HG02571 (cell line): ENCODE results near the gene MANEAL.

Source experiments
- ATAC-seq: cut with Tn5 transposase; IDR thresholded peaks from one replicate; pipeline ENCODE4 v1.9.1; 2021; ENCODE audit warnings: mild to moderate bottlenecking, moderate library complexity; ENCODE audit not compliant: unreplicated experiment

Gene MANEAL

DNA sequence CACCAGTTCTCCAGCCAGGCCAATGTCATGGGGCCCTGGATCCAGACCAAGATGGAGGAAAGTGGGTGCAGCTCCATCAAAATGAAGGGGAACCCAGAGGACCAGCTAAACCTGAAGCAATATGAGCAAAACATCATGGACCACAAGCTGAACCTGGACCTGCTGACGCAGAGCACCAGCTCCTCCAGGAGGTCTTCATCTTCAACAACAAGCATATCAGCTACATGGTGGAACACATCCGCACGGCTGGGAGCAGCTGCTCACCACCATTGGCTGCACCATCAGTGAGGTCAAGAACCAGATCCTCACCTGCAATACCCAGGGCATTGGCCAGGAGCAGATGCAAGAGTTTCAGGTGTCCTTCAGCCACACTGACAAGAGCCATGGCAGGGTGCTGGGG lies 15.0 kb upstream of the MANEAL start:
- no peak for ATAC-seq

DNA sequence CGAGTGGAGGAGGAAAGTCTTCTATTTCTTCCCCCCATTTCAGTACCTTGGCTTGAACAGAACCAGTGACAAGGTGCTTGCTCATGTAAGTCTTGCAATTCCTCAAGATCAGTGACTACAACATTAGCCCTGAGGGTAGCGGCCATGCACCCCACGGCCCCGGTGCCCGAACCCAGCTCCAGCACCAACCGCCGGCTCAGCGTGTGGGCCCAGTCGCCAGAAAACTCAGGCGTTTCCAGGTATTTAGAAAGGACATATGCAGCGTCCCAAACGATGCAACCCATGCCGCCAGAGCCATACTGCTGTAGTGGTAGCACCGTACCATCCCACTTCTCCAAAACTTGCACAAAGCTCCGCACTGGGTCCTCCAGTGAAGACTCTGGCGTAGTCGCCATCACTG lies 11.2 kb upstream of the MANEAL start:
- ATAC-seq, result no peak

DNA sequence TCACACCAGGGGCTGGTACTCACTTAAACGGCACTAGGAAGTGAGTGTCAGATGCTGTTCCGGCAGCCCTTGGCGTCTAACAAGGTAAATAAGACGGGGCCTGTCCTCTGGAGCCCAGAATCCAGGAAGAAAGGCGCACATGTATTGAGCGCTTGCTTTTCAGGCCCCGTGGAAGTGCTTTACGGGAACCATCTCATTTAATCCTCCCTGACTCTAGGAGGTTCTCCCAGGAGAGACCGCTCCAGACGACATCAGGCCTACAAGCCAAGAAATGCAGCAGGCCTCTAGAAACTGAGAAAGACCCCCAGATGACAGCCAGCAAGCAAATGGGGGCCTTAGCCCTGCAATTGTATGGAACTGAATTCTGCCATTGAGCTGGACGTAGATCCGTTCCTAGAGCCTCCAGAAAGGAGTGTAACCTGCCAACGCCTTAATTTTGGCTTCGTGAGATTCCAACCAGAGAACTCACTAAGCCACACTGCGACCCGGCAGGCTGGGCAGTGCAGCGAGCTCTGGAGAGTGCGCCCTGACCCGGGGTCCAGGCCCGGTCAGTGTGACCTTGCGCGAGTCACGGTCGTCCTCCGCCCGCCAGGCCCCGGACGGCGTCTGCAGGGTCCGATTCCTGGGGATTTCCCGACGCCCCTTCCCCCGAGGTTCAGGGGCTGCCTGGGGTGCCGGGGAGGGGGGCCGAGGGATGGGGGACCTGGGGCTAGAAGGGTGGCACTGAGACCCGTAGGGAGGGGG lies 532 bp upstream of the MANEAL start:
- no peak for ATAC-seq

DNA sequence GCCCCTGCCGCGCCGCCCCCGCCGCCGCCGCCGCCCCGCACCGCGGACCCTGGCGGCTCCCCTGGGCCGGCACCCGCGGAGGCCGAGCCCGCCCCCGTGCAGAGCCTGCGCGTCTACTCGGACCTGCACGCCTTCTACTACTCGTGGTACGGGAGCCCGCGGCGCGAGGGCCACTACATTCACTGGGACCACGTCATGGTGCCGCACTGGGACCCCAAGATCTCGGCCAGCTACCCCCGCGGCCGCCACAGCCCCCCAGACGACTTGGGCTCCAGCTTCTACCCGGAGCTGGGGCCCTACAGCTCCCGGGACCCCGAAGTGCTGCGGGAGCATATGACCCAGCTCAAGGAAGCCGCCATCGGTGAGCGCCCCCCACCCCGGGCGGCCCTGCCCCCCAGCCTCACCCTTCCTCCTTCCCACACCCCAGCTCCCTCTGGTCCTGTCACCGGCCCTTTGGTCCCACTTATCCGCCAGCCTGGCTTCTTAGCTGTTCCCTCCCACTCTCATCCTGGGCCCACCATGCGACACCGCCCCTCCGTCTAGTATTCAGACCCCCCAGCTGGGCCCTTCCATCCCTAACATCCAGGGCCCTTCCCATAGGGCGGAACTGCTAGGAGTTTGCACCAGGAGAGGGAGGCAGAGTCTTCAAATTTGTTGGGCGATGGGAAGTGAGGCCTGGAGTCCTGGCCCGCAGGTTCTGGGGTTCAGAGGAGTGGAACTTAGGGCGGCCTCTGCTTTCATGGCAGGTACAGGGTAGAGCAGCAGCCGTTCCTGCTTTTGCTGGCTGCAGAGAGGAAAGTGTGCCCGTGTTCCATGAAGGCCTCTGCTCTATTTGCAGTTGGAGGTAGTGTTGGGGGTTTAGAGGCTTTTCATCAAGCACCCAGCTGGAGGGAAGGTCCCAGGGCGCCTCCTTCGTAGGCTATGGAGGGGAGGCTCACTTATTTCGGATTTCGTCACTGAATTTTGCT lies 1.0 kb downstream of the MANEAL start:
- no peak for ATAC-seq

DNA sequence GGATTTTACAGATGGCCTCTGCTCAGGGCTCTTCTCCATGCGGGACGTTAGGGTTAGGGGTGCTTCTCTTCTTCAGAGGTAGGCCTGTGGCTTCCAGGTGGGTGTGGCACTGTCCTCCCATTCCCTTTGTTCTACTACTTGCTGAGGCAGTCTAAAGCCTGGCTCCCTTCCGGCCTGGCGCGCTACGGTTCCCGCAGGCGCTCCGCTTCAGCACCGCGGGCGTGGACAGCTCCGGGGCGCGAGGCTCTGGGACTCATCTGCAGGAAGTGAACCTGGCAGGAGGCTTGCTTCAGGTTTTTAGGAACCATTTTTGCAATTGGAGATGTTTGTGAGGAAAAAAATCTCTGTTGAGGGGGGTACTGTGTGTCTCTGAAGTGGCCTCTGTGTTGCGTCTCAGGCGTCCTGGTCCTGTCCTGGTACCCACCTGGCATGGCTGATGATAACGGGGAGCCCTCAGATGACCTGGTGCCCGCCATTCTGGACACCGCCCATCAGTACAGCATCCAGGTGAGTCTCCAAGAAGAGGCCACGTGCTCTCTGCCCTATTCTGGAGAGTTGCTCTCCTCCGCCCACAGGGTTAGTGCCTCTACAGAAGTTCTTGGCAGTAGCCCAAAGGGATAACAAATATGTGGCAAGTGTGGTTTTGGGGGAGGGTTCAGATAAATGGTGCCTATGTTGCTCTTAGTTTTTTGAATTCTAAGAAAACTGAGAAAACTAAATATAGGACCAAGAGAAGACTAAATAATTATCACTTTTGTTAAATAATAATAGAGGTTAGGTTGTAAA lies 1.9 kb downstream of the MANEAL start:
- no peak for ATAC-seq

DNA sequence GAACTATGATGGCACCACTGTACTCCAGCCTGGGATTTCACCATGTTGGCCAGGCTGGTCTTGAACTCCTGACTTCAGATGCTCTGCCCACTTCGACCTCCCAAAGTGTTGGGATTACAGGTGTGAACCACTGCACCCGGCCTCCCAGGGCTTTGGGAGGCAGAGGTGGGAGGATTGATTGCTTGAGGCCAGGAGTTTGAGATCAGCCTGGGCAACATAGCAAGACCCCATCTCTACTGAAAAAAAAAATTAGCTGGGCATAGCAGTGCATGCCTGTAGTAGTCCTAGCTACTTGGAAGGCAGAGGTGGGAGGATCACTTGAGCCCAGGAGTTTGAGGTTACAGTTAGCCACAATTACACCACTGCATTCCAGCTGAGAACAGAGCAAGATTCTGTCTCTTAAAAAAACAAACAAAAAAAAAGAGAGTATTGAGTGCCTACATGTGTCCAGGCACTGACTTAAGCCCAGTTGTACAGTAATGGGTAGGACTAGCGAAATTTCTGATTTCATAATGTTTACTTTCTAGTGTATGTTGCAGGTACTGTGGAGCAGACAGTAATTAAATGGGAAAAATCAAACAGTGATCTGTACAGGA lies 4.2 kb downstream of the MANEAL start:
- no peak for ATAC-seq

DNA sequence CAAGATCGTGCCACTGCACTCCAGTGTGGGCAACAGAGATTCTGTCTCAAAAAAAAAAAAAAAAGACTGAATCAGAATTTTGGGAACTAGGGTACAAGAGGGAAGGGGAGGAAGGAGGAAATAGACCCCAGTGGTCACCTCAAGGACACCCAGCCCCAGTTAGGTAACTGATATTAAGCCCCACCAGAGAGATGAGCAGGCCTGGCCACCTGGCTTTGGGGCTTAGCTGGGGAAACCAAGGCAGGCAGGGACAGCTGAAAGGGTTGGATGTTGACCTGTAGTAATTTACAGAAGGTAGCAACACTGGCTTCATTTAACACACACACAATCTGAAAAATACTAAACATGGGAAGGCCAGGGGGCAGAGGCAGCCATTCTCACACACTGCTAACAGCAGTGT lies 8.8 kb downstream of the MANEAL start:
- ATAC-seq, result no peak

DNA sequence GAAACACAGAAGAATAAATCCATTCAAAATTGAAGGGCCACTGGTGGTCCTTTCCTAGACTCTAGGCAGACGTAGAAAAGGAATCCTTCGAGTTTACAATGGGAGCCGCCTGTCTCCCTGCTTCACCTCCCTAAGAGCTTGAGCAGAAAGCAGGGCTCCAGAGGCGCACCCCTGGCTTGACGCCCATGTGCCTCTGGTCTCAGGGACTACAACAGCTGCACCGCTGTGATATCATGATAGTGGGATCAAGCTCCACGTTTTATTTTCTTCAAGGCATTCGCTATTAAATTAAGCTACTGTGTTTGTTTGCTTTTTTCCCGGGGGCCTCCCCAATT lies 13.5 kb downstream of the MANEAL start:
- ATAC-seq, result no peak

DNA sequence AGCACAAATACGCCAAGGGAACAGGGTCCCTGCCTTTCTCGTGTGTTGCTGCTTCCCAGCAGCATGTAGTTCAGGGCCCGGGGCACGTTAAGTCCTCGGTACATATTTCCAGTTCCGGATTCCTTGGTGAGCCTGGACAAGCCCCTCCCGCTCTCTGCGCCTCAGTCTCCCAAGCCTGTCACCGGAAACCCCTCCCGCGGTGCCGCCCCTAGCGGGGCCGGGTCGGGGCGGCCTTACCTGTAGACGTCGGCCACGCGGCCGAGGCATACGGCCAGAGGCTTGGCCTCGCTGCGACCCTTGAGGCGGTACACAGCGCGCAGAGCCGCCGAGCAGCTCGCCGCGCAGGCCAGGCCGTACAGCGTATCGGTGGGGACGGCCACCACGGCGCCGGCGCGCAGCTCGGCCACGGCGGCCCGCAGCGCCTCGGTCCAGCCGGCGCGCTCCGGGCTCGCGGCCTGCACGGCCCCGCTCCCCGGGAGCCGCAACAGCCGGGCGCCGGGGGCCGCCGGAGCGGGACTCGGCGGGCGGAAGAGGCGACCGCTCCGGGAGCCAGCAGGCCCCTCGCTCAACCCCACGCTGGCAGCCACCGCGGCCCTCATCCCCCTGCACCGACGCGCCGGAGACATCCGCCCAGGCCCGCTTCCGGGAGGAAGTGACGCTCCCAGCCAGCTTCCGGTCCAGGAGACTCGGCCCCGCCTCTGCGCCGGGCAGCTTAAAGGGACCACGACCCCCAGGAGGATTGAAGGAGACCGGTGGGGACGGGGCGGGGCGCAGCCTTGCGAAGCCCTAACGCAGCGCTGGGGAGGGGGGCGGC lies 14.1 kb downstream of the MANEAL start, which contains the start of the genes C1orf122 and YRDC:
C1orf122 (plus strand) TSS at position 236 of the 814 bp plus-strand sequence. CDS start 615 bp downstream, outside the sequence.
YRDC (minus strand) TSS at position 654 of the 814 bp plus-strand sequence; CDS start at position 626, 28 bp downstream.
- peak; percentile 87 for ATAC-seq

DNA sequence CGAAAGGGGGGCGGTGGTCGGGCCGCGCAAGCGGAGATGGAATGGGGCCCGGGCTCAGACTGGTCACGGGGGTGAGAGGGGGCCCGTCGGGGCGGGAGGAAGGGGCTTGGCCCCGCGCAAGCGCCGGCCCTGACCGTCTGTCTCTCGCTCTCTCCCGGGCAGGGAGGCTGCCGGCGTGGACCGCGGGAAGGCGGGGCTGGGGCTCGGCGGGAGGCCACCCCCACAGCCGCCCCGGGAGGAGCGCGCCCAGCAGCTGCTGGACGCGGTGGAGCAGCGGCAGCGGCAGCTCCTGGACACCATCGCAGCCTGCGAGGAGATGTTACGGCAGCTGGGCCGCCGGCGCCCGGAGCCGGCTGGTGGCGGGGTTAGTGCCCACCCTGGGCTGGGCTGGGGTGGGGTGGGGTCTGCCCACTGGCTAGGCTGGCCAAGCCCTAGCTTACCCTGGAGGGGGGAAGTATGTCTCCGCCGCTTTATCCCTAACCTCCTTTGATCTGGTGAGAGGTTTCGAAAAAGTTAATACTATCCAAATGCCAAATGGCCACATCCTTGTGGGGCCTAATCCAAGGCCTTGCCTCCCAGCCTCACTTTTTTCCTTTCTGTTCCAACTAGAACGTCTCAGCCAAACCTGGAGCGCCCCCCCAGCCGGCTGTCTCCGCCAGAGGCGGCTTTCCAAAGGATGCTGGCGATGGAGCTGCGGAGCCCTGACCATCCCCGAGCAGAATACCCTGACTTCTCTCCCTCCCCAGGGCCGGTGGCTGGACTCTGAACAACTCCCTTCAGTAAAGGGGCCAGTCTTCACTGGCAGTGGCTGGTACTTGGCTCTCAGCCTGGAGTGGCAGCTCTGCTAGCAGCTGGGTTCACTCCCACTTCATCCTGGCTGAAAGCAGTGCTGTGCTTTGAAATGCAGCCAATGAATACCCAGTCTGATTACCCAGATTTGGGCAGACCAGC lies 15.0 kb downstream of the MANEAL start:
- peak; percentile 29 for ATAC-seq

DNA sequence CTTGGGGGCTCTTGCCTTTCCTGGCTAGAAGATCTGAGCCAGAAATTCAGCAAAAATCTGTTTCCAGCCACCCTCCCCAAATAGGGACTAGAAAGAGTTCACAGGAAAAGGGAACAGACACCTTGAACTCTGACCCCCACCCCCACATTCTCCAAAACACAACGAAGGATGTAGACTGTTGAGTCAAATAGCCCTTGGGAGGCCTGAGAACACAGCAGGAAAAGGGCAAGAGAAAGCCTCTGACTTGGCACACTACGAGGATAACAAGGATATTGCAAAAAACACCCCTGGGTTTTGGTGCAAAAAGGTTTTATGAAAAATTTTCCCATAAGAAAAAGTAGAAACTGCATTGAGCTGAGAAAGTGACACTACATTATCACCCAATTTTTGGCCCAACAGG lies 16.3 kb downstream of the MANEAL start:
- no peak for ATAC-seq

DNA sequence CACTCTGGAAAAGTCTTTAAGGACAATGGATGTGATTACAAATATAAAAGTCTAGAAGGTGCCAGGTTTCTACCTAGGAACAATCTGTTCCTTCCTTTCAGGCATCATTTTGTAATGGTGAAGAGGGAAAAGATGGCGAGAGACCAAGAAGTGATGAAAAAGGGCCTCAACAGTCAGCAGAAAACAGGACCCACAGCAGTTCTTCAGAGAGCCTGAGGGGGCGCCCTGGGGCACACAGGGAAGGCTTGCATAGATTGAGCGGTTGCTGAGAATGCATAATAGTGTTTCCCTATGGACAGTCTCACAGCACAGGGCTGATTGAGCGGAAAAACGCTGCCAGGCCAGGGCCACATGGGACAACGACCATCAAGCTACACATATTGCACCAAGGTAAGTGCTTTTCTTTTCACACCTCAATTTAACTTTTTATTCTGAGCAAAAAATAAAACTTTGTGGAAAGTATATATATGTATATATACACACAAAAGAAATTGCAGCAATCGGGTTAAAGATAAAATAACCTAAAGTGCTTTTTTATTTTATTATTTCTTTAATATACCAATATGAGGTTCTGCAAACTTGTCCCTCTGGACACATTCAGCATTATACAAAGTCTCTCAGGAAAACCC lies 17.5 kb downstream of the MANEAL start:
- ATAC-seq, result no peak

DNA sequence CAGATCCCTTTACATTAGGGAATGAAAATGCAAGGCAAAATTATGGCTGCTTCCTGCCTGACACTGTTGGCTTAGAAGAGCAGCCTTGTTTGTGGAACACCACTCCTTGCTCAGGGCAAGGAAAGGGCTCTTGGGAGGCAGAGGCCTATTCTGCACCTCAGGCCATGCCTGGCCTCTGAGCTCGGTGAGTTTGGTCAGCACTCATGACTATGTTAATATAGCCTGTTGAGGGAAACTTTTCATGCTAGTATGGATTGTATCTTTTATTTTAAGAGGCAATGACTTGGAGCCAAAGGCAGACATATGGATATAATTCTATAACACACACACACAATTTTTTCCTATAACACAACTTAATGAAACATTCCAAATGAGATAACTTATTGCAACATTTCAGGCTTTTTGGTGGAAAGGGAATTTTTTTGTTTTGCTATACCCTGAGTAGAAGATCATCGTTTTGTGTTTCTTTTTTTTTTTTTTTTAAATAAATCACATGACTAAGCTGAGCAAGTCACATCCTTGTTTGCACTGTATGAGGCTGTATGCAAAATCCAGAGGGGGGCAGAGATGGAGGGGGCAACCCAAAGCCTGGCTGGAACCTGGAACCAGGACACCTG lies 20.0 kb downstream of the MANEAL start:
- ATAC-seq, result no peak

DNA sequence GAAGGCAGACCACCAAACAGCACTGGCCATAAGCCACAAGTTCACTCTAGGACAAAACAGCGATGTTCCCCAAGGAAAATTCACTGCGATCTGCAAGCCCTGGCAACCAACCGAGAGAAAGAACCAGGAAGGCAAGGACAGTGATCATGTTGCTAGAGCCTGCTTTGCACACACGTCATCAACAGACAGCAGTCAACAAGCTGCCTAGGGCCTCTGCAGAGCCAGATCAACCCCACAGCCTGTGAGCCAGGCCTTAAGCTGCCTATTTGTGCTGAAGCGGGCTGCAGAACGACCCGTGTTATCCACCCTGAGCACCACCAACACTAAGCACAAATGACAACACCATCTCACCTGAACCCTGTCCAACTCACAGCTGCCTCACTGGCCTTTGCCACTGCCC lies 20.6 kb downstream of the MANEAL start:
- ATAC-seq, result no peak

DNA sequence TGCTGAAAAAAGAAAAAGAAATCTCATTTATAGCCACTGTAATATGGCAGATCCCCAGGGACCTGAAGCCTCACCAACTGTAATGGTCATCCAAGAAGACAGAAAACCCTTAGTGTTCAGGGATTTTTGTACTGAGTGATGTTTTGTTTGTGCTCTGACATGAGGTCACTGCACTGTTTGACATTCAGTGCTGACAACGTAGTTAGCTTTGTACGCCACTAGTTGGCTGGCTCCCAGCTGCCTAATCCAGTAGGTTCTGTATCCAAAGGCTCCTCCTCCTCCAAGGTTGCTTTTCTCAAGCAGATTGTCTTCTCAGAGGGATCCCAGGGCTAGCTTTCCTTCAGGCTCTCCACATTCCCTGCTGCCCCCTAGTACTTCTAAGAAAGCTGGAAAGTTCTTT lies 23.8 kb downstream of the MANEAL start:
- no peak for ATAC-seq

DNA sequence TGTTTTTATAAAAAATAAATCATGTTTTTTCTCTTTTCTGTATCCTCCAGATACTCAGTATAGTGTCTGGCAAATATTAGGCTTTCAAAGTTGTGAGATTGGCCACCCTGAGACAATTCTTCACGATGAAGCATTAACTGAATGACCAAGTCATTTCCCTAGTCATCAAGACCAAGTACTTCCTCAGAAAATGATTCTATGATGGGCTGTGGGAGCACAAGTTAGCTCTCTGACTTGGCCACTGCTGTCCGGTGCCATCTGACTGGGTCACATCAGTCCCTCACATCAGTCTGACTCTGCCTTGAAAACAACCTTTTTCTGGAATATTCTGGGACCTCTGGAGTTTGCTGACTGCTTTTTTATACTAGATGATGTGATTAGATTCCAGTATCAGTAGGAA lies 27.8 kb downstream of the MANEAL start:
- no peak for ATAC-seq

DNA sequence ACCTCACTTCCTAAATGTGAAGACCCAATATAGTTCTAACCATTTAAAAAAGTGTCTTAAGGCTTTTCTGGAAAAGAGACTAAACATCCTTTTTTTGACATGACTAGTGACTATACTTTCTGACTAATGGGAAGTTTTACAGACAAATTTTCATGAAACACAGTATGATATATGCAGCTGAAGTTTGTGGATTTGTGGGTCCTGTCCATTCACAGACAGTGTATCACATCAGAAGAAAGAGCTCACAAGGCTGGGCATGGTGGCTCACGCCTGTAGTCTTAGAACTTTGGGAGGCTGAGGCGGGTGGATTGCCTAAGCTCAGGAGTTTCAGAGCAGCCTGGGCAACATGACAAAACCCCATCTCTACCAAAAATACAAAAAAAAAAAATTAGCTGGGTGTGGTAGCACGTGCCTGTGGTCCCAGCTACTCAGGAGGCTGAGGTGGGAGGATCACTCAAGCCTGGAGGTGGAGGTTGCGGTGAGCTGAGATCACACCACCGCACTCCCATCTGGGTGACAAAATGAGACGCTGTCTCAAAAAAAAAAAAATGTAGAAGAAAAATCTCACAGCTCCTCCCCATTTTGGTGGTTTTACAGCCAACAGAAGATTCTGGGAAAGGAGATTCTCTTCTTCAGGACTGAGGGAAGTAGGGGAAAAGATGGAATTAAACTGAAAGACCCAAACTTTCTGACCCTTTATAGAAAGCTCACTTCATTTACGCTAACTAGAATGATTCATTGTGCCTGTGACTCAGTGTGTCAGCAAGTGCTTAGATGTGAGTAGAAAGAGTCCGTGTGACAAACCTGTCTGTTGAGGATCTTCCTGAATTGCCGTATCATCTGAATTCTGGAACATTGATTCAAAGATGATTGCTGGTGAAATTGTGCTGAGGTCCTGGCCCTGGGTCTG lies 29.5 kb downstream of the MANEAL start:
- no peak for ATAC-seq
